Large intestine (tissue), 3 donors: ENCODE data around the gene DHPS. TPM values are rescaled to one million over a fixed set of nuclear protein-coding genes. Genes with fewer than 3 reads are reported as not detected.
"Not testable (repeated sequence)": the region's sequence is repeated elsewhere in the genome, so short reads cannot be mapped to it uniquely, and the experiment has no call there.

ENCODE experiments used
- DNase-seq, 2 donors: peaks; one replicate each; pipeline versions ENCODE4 v3.0.0 to v3.0.0-alpha.2; 2013
- H3K27ac ChIP-seq: one replicate; pipeline ENCODE4 v1.5.1; 2013; ENCODE audit warnings: low read length
- H3K27me3 ChIP-seq: 2 replicates; pipeline ENCODE4 v1.6.1; 2013; ENCODE audit warnings: low read length; ENCODE audit not compliant: control insufficient read depth, insufficient read depth
- H3K36me3 ChIP-seq: 2 replicates; pipeline ENCODE4 v1.6.1; 2013; ENCODE audit warnings: low read length; ENCODE audit not compliant: control insufficient read depth, insufficient read depth
- H3K4me1 ChIP-seq: one replicate; pipeline ENCODE4 v1.6.1; 2013; ENCODE audit warnings: low read length; ENCODE audit not compliant: control insufficient read depth, insufficient read depth
- H3K4me3 ChIP-seq: one replicate; pipeline ENCODE4 v1.5.1; 2013; ENCODE audit warnings: low read length
- H3K9me3 ChIP-seq: one replicate; pipeline ENCODE4 v1.6.1; 2013; ENCODE audit warnings: mild to moderate bottlenecking, low read depth, low read length, moderate library complexity; ENCODE audit not compliant: control insufficient read depth
- WGBS: methylation state at CpG from one replicate; pipeline ENCODE4 v1.1.5; 2013; ENCODE audit warnings: low lambda C conversion rate; ENCODE audit not compliant: insufficient coverage; 5-methylcytosine and 5-hydroxymethylcytosine counted together
- polyA plus RNA-seq: library from polyadenylated mRNA; unstranded; fragments of 120-200 nt; gene quantifications from one replicate; pipeline ENCODE4 v1.2.1, GENCODE V29; 2013

Gene DHPS
- polyA plus RNA-seq, 1 donor = 97.7 TPM

- Histone ChIP-seq H3K27me3 (no peaks in the 10 kb centered on the region), H3K4me1 (peaks cover 12% of the 10 kb centered on the region), H3K36me3 (peaks cover 13% of the 10 kb centered on the region), H3K27ac (no peak overlapping the region), H3K4me3 (no peak overlapping the region), H3K9me3 (no peaks in the 10 kb centered on the region)
- no CpG with 5 or more reads among the region's 2 CpGs for WGBS
- no peak for DNase-seq
These were observed 13.4 kb upstream of the DHPS start for GRCh38 chr19:12695096-12695495.

GRCh38 chr19:12694641-12695040, 13.0 kb upstream of the DHPS start:
- DNase-seq = no peak
- WGBS = no CpG with 5 or more reads among the region's 16 CpGs
- no peak overlapping the region for H3K4me3 ChIP-seq
- no peak overlapping the region for H3K27ac ChIP-seq
- no peaks in the 10 kb centered on the region for H3K27me3 ChIP-seq
- peaks cover 10% of the 10 kb centered on the region for H3K36me3 ChIP-seq
- peaks cover 12% of the 10 kb centered on the region for H3K4me1 ChIP-seq
- H3K9me3 ChIP-seq = no peaks in the 10 kb centered on the region

- no peak overlapping the region for H3K27ac ChIP-seq
- no peak overlapping the region for H3K4me3 ChIP-seq
- no peaks in the 10 kb centered on the region for H3K9me3 ChIP-seq
- H3K36me3 ChIP-seq = peaks cover 6% of the 10 kb centered on the region
- DNase-seq = no peak
- H3K27me3 ChIP-seq = no peaks in the 10 kb centered on the region
- peaks cover 12% of the 10 kb centered on the region for H3K4me1 ChIP-seq
- WGBS = no CpG with 5 or more reads among the region's 5 CpGs
These were observed 11.3 kb upstream of the DHPS start for GRCh38 chr19:12692960-12693359.

- H3K36me3 ChIP-seq = peaks cover 6% of the 10 kb centered on the region
- H3K4me1 ChIP-seq = no peaks in the 10 kb centered on the region
- no peaks in the 10 kb centered on the region for H3K9me3 ChIP-seq
- H3K27me3 ChIP-seq = no peaks in the 10 kb centered on the region
- WGBS = no CpG with 5 or more reads among the region's 26 CpGs
- no peak overlapping the region for H3K27ac ChIP-seq
- no peak for DNase-seq
- no peak overlapping the region for H3K4me3 ChIP-seq
These were observed 8.0 kb upstream of the DHPS start for GRCh38 chr19:12689581-12690216.

GRCh38 chr19:12689012-12689411, 7.3 kb upstream of the DHPS start:
- Histone ChIP-seq H3K27me3 (no peaks in the 10 kb centered on the region), H3K27ac (no peak overlapping the region), H3K9me3 (no peaks in the 10 kb centered on the region), H3K4me3 (no peak overlapping the region), H3K36me3 (peaks cover 6% of the 10 kb centered on the region), H3K4me1 (no peaks in the 10 kb centered on the region)
- WGBS = no CpG with 5 or more reads among the region's 12 CpGs
- no peak for DNase-seq

GRCh38 chr19:12687496-12688196, 6.0 kb upstream of the DHPS start, which contains the start of gene GNG14:
GNG14 (plus strand) TSS chr19:12687998; CDS start chr19:12688049, 51 bp downstream.
- no CpG with 5 or more reads among the region's 9 CpGs for WGBS
- Histone ChIP-seq H3K27me3 (no peaks in the 10 kb centered on the region), H3K4me1 (no peaks in the 10 kb centered on the region), H3K4me3 (no peak within 1 kb of the TSS), H3K36me3 (peaks cover 6% of the 10 kb centered on the region), H3K9me3 (no peaks in the 10 kb centered on the region), H3K27ac (no peak within 1 kb of the TSS)
- no peak for DNase-seq

GRCh38 chr19:12685831-12686230, 4.2 kb upstream of the DHPS start:
- no peaks in the 10 kb centered on the region for H3K4me1 ChIP-seq
- no peaks in the 10 kb centered on the region for H3K9me3 ChIP-seq
- peaks cover 6% of the 10 kb centered on the region for H3K36me3 ChIP-seq
- no peak for DNase-seq
- no peak overlapping the region for H3K27ac ChIP-seq
- no peak overlapping the region for H3K4me3 ChIP-seq
- no peaks in the 10 kb centered on the region for H3K27me3 ChIP-seq
- WGBS = no CpG with 5 or more reads among the region's 3 CpGs

GRCh38 chr19:12680034-12680433, 1.6 kb downstream of the DHPS start:
- Histone ChIP-seq H3K27ac (no peak overlapping the region), H3K27me3 (no peaks in the 10 kb centered on the region), H3K9me3 (no peaks in the 10 kb centered on the region), H3K4me1 (no peaks in the 10 kb centered on the region), H3K36me3 (peaks cover 48% of the 10 kb centered on the region), H3K4me3 (no peak overlapping the region)
- DNase-seq = no peak
- no CpG with 5 or more reads among the region's 9 CpGs for WGBS

GRCh38 chr19:12678039-12678438, 3.6 kb downstream of the DHPS start:
- H3K9me3 ChIP-seq, H3K27ac ChIP-seq, H3K4me3 ChIP-seq, H3K27me3 ChIP-seq, H3K4me1 ChIP-seq: not testable (repeated sequence)
- 20% methylated on average over 1 of the region's 5 CpGs for WGBS
- H3K36me3 ChIP-seq = peaks cover 61% of the 10 kb centered on the region
- DNase-seq = peak; percentile 69 to 74

- DNase-seq = no peak
- Histone ChIP-seq H3K27me3 (no peaks in the 10 kb centered on the region), H3K36me3 (peaks cover 68% of the 10 kb centered on the region), H3K9me3 (no peaks in the 10 kb centered on the region), H3K4me1 (no peaks in the 10 kb centered on the region), H3K27ac (no peak overlapping the region), H3K4me3 (no peak overlapping the region)
- no CpG with 5 or more reads among the region's 12 CpGs for WGBS
These were observed 4.8 kb downstream of the DHPS start for GRCh38 chr19:12676928-12677327.

GRCh38 chr19:12676384-12676792, 5.3 kb downstream of the DHPS start:
- H3K27me3 ChIP-seq = no peaks in the 10 kb centered on the region
- H3K4me3 ChIP-seq = no peak overlapping the region
- DNase-seq = peak; percentile 59 to 66
- H3K36me3 ChIP-seq = peaks cover 68% of the 10 kb centered on the region
- WGBS = no CpG with 5 or more reads among the region's 4 CpGs
- no peaks in the 10 kb centered on the region for H3K9me3 ChIP-seq
- no peak overlapping the region for H3K27ac ChIP-seq
- no peaks in the 10 kb centered on the region for H3K4me1 ChIP-seq
